Stimulated activated effector memory CD8-positive, alpha-beta T cell treated with anti-CD3 and anti-CD28 coated beads, Interleukin-12 subunit alpha, Interleukin-12 subunit beta, amount 100 ng/mL, for 72 hours (primary cell): ENCODE results near the gene MON2.
A peak's percentile ranks its signal among the peaks of the same experiment; 100 is the strongest.

Source experiments
- ATAC-seq: fragments of 150-1000 bp; cut with Tn5 transposase; 2 replicates; pipeline ENCODE4 v1.10.0; 2021
- DNase-seq, 2 donors: peaks; one replicate each; pipeline ENCODE4 v3.0.0; 2021 to 2022; ENCODE audit warnings: low spot score in 2 of 2
- H3K27ac Mint-ChIP-seq: one replicate; pipeline ENCODE4 v1.8.0; 2022; ENCODE audit warnings: mild to moderate bottlenecking, mixed read lengths
- H3K36me3 Mint-ChIP-seq: one replicate; pipeline ENCODE4 v1.8.0; 2022; ENCODE audit warnings: mild to moderate bottlenecking, mixed read lengths
- H3K4me1 Mint-ChIP-seq: one replicate; pipeline ENCODE4 v1.8.0; 2022; ENCODE audit warnings: mixed read lengths
- H3K4me3 Mint-ChIP-seq: one replicate; pipeline ENCODE4 v1.8.0; 2022; ENCODE audit warnings: mild to moderate bottlenecking, mixed read lengths
- H3K9me3 Mint-ChIP-seq: one replicate; pipeline ENCODE4 v1.8.0; 2022; ENCODE audit warnings: mixed read lengths

Gene MON2

GRCh38 chr12:62575036-62575435 lies 108.4 kb downstream of the MON2 start:
- Mint-ChIP-seq H3K27ac (no peak overlapping the region), H3K4me1 (no peaks in the 10 kb centered on the region), H3K36me3 (peaks cover 60% of the 10 kb centered on the region), H3K4me3 (no peak overlapping the region), H3K9me3 (no peaks in the 10 kb centered on the region)
- ATAC-seq (no peak), DNase-seq (no peak)

DNA sequence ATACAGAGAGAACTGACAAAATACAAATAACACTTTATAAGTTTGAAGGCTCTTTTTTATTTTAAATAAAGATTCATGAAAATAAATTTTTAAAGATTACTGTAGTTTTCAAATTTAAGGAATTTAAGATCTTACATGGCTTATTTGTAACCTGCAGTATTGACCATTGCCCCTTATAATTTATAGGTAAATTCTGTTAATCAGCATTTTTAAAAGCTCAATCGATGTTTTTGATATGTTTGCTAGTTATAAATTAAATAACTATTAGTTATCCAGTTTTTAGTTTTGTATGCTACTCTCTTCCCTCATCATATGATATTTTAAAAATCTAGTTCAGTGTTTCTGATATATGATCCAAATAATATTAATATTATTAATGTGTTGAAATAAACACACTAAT lies 109.9 kb downstream of the MON2 start:
- ATAC-seq (no peak), DNase-seq (no peak)
- Mint-ChIP-seq H3K27ac (no peak overlapping the region), H3K9me3 (no peaks in the 10 kb centered on the region), H3K4me3 (no peak overlapping the region), H3K36me3 (peaks cover 47% of the 10 kb centered on the region), H3K4me1 (no peaks in the 10 kb centered on the region)

DNA sequence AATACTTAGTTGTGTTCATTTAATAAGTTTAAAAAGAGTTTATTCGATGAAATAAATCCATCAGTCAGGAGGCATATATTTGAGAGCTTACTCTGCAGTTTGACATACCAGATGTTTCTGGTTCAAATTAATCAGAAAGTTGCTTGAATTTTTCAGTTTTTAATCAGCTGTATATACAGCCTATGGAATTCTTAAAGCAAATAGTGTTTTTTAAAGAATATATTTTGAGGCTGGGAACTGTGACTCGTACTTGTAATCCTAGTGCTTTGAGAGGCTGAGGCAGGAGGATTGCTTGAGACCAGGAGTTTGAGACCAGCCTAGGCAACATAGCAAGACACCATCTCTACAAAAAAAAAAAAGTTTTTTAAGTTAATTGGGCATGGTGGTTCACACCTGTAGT lies 112.1 kb downstream of the MON2 start:
- no peak for ATAC-seq
- Mint-ChIP-seq H3K9me3 (no peaks in the 10 kb centered on the region), H3K36me3 (peaks cover 39% of the 10 kb centered on the region), H3K27ac (no peak overlapping the region), H3K4me3 (no peak overlapping the region), H3K4me1 (no peaks in the 10 kb centered on the region)
- no peak for DNase-seq

DNA sequence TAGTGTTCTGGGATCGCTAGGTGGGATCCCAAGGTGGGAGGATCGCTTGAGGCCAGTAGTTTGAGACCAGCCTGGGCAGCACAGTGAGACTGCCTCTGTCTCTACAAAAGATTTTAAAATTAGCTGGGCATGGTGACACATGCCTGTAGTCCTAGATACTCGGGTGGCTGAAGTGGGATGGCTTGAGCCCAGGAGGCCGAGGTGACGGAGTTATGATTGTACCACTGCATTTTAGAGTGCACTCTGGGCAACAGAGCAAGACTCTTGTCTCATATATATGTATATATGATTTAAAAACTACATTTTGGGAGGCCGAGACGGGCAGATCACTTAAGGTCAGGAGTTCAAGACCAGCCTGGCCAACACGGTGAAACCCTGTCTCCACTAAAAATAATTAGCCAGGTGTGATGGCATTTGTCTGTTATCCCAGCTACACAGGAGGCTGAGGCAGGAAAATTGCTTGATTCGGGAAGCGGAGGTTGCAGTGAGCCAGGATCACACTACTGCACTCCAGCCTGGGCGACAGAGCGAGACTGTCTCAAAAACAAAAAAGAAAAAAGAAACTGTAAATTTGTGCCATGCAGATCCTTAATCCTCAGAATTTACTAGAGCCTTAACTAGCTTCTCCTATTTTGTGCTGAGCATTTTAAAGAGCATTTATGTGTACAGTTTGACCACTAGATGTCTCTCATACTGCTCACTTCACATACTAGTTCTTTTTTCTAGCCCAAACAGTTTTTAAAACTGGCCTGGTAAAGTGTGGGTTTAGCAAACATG lies 114.8 kb downstream of the MON2 start:
- no peak for DNase-seq
- no peak for ATAC-seq
- H3K9me3 Mint-ChIP-seq: no peaks in the 10 kb centered on the region
- H3K27ac Mint-ChIP-seq: no peak overlapping the region
- H3K4me1 Mint-ChIP-seq: no peaks in the 10 kb centered on the region
- no peak overlapping the region for H3K4me3 Mint-ChIP-seq
- H3K36me3 Mint-ChIP-seq: peaks cover 53% of the 10 kb centered on the region

GRCh38 chr12:62582065-62582366 lies 115.4 kb downstream of the MON2 start:
- H3K36me3 Mint-ChIP-seq: peaks cover 58% of the 10 kb centered on the region
- no peak for DNase-seq
- ATAC-seq: no peak
- no peak overlapping the region for H3K4me3 Mint-ChIP-seq
- no peaks in the 10 kb centered on the region for H3K9me3 Mint-ChIP-seq
- no peak overlapping the region for H3K27ac Mint-ChIP-seq
- H3K4me1 Mint-ChIP-seq: no peaks in the 10 kb centered on the region

DNA sequence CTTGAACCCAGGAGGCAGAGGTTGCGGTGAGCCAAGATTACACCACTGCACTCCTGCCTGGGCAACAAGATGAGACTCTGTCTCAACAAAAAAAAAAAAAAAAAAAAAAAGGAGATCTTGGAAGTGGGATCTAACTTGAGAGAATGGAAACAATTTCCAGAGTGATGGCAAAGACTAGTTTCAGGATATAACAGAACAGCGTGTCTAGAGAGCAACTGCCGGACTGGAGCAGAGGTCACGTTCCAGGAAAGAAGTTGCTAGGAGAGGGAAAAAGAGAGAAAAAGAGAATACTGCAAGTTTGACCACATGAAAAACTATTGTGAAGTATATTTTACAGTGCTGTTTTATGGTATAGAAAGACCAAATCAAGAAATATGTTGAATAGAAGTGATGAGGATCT lies 118.0 kb downstream of the MON2 start:
- ATAC-seq (no peak), DNase-seq (no peak)
- Mint-ChIP-seq H3K4me3 (no peak overlapping the region), H3K4me1 (no peaks in the 10 kb centered on the region), H3K27ac (no peak overlapping the region), H3K9me3 (no peaks in the 10 kb centered on the region), H3K36me3 (peaks cover 70% of the 10 kb centered on the region)

GRCh38 chr12:62586850-62587249 lies 120.2 kb downstream of the MON2 start:
- H3K36me3 Mint-ChIP-seq: peaks cover 85% of the 10 kb centered on the region
- no peak overlapping the region for H3K27ac Mint-ChIP-seq
- ATAC-seq: no peak
- no peaks in the 10 kb centered on the region for H3K4me1 Mint-ChIP-seq
- DNase-seq: no peak
- H3K4me3 Mint-ChIP-seq: no peak overlapping the region
- no peaks in the 10 kb centered on the region for H3K9me3 Mint-ChIP-seq

- Mint-ChIP-seq H3K4me1 (no peaks in the 10 kb centered on the region), H3K36me3 (peaks cover 69% of the 10 kb centered on the region), H3K27ac (no peak overlapping the region), H3K4me3 (no peak overlapping the region), H3K9me3 (no peaks in the 10 kb centered on the region)
- no peak for DNase-seq
- ATAC-seq: no peak
Measured at GRCh38 chr12:62588916-62589315, 122.3 kb downstream of the MON2 start.

GRCh38 chr12:62597253-62597652 lies 130.6 kb downstream of the MON2 start:
- no peaks in the 10 kb centered on the region for H3K4me1 Mint-ChIP-seq

DNA sequence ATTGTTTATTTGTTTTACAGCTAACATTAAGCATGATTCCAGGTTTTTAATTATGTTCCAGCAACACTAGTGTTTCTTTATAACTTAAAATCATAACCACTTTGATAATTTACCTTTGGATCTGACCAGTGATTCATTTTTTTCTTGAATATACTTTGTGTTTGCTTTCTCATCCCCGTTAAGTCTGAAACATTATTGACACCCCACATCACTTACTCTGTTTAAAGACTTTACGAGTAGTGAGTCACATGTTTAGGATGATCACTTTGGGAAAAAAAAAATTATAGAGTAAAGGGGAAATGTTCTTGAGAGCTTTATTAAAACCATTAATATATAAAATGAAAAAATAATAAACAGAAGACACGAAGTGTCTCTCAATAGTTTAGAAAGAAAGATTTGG lies 132.2 kb downstream of the MON2 start:
- Mint-ChIP-seq H3K36me3 (peaks cover 19% of the 10 kb centered on the region), H3K27ac (no peak overlapping the region), H3K4me1 (no peaks in the 10 kb centered on the region), H3K9me3 (no peaks in the 10 kb centered on the region), H3K4me3 (no peak overlapping the region)
- DNase-seq (no peak), ATAC-seq (no peak)

More at GRCh38 chr12:62597253-62597652, 130.6 kb downstream of the MON2 start:
- Mint-ChIP-seq H3K27ac (no peak overlapping the region), H3K36me3 (peaks cover 3% of the 10 kb centered on the region), H3K4me3 (no peak overlapping the region), H3K9me3 (no peaks in the 10 kb centered on the region)
- DNase-seq (no peak), ATAC-seq (no peak)

DNA sequence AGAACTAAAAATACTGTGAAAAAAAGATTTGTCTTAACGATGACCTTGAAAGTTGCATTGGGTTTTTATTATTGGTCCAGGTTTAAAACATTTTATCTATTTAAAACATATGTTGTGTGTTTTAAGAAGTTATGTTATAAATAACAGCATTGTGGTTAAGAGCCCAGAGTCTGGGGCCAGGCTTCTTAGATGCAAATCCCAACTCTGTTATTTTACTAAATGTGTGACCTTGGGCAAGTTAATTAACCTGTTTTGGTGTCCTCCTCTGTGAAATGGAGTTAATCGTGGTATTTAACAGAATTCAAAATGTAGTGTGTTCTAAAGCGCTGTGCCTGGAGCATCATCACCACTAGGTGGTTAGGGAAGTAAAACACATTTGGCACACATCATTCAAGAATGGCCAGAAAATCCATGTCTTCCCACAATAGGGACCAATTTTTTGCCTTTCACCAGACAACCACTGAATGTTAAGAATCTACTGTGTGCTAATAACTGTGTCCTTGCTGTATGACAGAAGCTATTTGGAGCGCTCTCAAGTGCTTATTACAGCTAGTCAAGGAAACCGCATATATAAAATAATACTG lies 133.3 kb downstream of the MON2 start:
- Mint-ChIP-seq H3K9me3 (no peaks in the 10 kb centered on the region), H3K4me3 (no peak overlapping the region), H3K4me1 (no peaks in the 10 kb centered on the region), H3K36me3 (peaks cover 27% of the 10 kb centered on the region), H3K27ac (no peak overlapping the region)
- DNase-seq: no peak
- no peak for ATAC-seq

DNA sequence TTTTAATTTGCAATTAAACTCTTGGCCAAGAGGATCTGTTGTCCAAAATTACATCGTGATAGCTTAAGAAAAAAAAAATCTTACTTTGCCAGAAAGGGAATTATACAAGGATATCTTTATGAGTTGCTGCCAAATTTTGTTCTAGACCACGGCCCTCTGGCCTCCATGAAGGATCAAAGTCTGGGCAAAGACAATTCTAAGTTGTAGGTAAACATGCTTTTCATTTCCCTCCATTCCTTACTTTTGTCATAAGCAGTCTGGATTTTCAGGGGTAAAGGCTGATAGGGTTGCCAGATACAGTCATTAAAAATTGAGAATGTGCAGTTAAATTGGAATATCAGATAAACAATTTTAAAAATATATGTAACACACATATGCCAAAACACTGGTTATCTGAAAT lies 135.1 kb downstream of the MON2 start:
- no peak for DNase-seq
- Mint-ChIP-seq H3K36me3 (peaks cover 31% of the 10 kb centered on the region), H3K9me3 (no peaks in the 10 kb centered on the region), H3K4me3 (peak overlapping the region; percentile 81), H3K4me1 (peaks cover 14% of the 10 kb centered on the region), H3K27ac (peak overlapping the region; percentile 100)
- no peak for ATAC-seq

DNA sequence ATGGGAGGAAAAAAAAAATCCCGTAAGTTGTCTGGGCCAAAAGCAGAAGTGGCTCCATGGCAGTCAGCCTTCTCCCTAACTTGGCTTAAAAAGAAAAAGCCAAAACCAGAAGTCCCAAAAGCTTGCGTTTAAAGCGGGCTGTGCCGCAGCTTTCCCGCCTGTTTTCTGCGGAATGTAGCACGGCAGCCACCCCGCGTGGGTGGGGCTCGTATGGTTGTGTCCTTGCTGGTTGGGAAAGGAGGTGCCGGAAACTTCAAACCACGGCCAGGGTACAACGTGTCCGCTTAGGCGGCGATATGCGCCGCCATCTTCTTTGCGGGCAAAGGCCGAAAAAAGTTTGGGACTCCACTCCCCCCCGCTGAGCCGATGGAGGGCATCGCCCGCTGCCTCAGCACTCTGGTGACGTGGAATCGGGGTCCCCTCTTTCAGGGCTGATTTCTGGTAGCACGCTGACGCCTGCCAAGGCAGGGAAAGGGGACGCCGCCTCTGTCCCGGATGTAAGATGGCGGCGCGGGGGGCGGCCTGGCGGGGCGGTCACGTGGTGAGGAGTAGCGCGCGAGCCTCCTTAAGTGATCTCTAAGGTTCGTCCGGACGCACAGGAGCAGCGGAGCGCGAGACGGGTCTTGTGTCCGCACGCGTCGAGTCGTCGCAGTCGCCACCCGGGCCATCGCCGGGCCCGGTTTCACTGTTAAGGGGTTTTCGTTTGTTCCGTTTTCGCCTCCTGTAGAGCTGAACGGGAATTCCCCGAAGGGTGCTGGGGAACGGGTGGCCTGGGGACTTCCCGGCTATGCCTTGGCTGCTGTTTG lies 135.8 kb downstream of the MON2 start:
- Mint-ChIP-seq H3K4me3 (peak overlapping the region; percentile 81), H3K27ac (peak overlapping the region; percentile 100), H3K4me1 (peaks cover 18% of the 10 kb centered on the region), H3K36me3 (peaks cover 31% of the 10 kb centered on the region), H3K9me3 (no peaks in the 10 kb centered on the region)
- DNase-seq: peak; percentile 81 to 96
- ATAC-seq: peak; percentile 79

GRCh38 chr12:62603061-62603810 lies 136.6 kb downstream of the MON2 start:
- Mint-ChIP-seq H3K9me3 (no peaks in the 10 kb centered on the region), H3K36me3 (peaks cover 31% of the 10 kb centered on the region), H3K4me1 (peaks cover 18% of the 10 kb centered on the region), H3K27ac (peak overlapping the region; percentile 100), H3K4me3 (peak overlapping the region; percentile 81)
- DNase-seq (peak; percentile 60 to 94), ATAC-seq (peak; percentile 85)

- peak overlapping the region; percentile 100 for H3K27ac Mint-ChIP-seq
- peaks cover 18% of the 10 kb centered on the region for H3K4me1 Mint-ChIP-seq
- H3K4me3 Mint-ChIP-seq: peak overlapping the region; percentile 81
- H3K9me3 Mint-ChIP-seq: no peaks in the 10 kb centered on the region
- DNase-seq (no peak), ATAC-seq (no peak)
- peaks cover 31% of the 10 kb centered on the region for H3K36me3 Mint-ChIP-seq
Measured at GRCh38 chr12:62603811-62604098, 137.1 kb downstream of the MON2 start.
